Gastrocnemius medialis (tissue), 4 donors: ENCODE data around the gene ARHGAP25.

Experiments used
- POLR2A ChIP-seq, 2 donors: fragments of 450-650 bp; IDR thresholded peaks; one replicate each; pipeline ENCODE4 v1.6.1; 2017; ENCODE audit warnings: antibody characterized with exemption in 2 of 2, mild to moderate bottlenecking in 2 of 2, moderate library complexity in 2 of 2
- TF ChIP-seq, protein P1 (sequence below), 5 experiments: fragments of 450-650 bp in 3 of 5; fragments of 200-600 bp in 2 of 5; sonication (generic) in 2 of 5; IDR thresholded peaks in 4 of 5; conservative IDR thresholded peaks in 1 of 5; 1 replicate in 4 of 5; 2 replicates in 1 of 5; pipeline ENCODE4 v1.5.1; 2016 to 2019; ENCODE audit warnings: antibody characterized with exemption in 5 of 5, mild to moderate bottlenecking in 3 of 5, moderate library complexity in 3 of 5

DNA sequence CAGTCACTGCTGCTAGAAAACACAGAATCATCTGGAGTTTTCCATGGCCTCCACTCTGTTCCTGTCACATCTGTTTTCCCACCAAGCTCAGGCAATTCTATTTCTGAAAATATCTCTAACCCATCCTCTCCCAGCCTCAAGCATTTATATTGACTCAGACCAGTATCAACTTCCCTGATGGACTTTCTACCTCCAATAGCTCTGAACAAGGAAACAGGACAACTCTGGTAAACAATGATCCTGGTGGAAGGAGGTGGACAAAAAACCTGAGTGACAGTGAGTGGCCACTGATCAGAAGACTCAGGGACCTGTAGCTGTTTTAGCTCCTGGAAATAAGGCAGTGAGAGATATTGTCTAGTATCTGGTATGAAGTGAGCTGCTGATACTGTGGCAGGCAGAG, 113.1 kb downstream of the ARHGAP25 start:
- TF ChIP-seq, protein P1, sequence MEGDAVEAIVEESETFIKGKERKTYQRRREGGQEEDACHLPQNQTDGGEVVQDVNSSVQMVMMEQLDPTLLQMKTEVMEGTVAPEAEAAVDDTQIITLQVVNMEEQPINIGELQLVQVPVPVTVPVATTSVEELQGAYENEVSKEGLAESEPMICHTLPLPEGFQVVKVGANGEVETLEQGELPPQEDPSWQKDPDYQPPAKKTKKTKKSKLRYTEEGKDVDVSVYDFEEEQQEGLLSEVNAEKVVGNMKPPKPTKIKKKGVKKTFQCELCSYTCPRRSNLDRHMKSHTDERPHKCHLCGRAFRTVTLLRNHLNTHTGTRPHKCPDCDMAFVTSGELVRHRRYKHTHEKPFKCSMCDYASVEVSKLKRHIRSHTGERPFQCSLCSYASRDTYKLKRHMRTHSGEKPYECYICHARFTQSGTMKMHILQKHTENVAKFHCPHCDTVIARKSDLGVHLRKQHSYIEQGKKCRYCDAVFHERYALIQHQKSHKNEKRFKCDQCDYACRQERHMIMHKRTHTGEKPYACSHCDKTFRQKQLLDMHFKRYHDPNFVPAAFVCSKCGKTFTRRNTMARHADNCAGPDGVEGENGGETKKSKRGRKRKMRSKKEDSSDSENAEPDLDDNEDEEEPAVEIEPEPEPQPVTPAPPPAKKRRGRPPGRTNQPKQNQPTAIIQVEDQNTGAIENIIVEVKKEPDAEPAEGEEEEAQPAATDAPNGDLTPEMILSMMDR (IDR thresholded peaks at IDR 0.05 in 4 of 5, conservative IDR thresholded peaks at IDR 0.05 in 1 of 5): no peak
- TF ChIP-seq POLR2A (IDR thresholded peaks at IDR 0.05): no peak
